GM18505 (cell line): ENCODE measurements around the gene BEGAIN.
"Not testable (repeated sequence)": the region's sequence is repeated elsewhere in the genome, so short reads cannot be mapped to it uniquely, and the experiment has no call there.

Experiments
- ATAC-seq: cut with Tn5 transposase; IDR thresholded peaks from one replicate; pipeline ENCODE4 v1.9.1; 2021; ENCODE audit not compliant: unreplicated experiment
- POLR2A ChIP-seq: IDR thresholded peaks from 4 replicates; pipeline ENCODE4 v1.6.1; 2011; ENCODE audit warnings: borderline replicate concordance; ENCODE audit not compliant: insufficient read depth, insufficient read length; ENCODE audit errors: extremely low read depth

Gene BEGAIN

GRCh38 chr14:100526632-100527031, 60.6 kb downstream of the BEGAIN start:
- TF ChIP-seq POLR2A: no peak
- no peak for ATAC-seq

- no peak for ATAC-seq
- no peak for TF ChIP-seq POLR2A
These were observed 61.2 kb downstream of the BEGAIN start for GRCh38 chr14:100526057-100526456.

GRCh38 chr14:100525615-100526014, 61.6 kb downstream of the BEGAIN start:
- no peak for ATAC-seq
- TF ChIP-seq POLR2A: no peak

- TF ChIP-seq POLR2A: no peak
- no peak for ATAC-seq
These were observed 62.3 kb downstream of the BEGAIN start for GRCh38 chr14:100524933-100525243.

GRCh38 chr14:100524233-100524932, 62.8 kb downstream of the BEGAIN start:
- no peak for ATAC-seq
- no peak for TF ChIP-seq POLR2A

- no peak for ATAC-seq
- TF ChIP-seq POLR2A: no peak
These were observed 63.4 kb downstream of the BEGAIN start for GRCh38 chr14:100523843-100524169.

- TF ChIP-seq POLR2A: no peak
- no peak for ATAC-seq
These were observed 63.9 kb downstream of the BEGAIN start for GRCh38 chr14:100523131-100523842.

GRCh38 chr14:100522616-100523099, 64.6 kb downstream of the BEGAIN start:
- TF ChIP-seq POLR2A: no peak

GRCh38 chr14:100506053-100506452, 81.2 kb downstream of the BEGAIN start:
- ATAC-seq: not testable (repeated sequence)

More at GRCh38 chr14:100522616-100523099, 64.6 kb downstream of the BEGAIN start:
- ATAC-seq: no peak

GRCh38 chr14:100504372-100505078, 82.7 kb downstream of the BEGAIN start:
- no peak for ATAC-seq
- TF ChIP-seq POLR2A: no peak

- no peak for ATAC-seq
- TF ChIP-seq POLR2A: no peak
These were observed 84.0 kb downstream of the BEGAIN start for GRCh38 chr14:100503251-100503650.

- no peak for ATAC-seq
- TF ChIP-seq POLR2A: no peak
These were observed 84.5 kb downstream of the BEGAIN start for GRCh38 chr14:100502622-100503220.

- no peak for TF ChIP-seq POLR2A
These were observed 87.1 kb downstream of the BEGAIN start for GRCh38 chr14:100500128-100500527.

More at GRCh38 chr14:100500128-100500527, 87.1 kb downstream of the BEGAIN start:
- no peak for ATAC-seq
